OCI-LY3 (cell line): ENCODE data around the gene IQCE.

ENCODE experiments used
- H2AFZ ChIP-seq: fragments of 200-600, 300-600 bp; shearing (Covaris generic); 2 replicates; pipeline ENCODE4 v1.6.0; 2014; ENCODE audit warnings: antibody characterized with exemption, low read depth, low read length
- H3K27ac ChIP-seq: fragments of 200-600, 300-600 bp; sonication (generic); 2 replicates; pipeline ENCODE4 v1.5.1; 2014; ENCODE audit warnings: mild to moderate bottlenecking, low read length, moderate library complexity, mixed read lengths
- H3K27me3 ChIP-seq: fragments of 200-600, 300-600 bp; sonication (generic); 2 replicates; pipeline ENCODE4 v1.6.1; 2014; ENCODE audit warnings: low read depth, low read length, mixed read lengths
- H3K36me3 ChIP-seq: fragments of 200-600, 300-600 bp; sonication (generic); replicated peaks from 2 replicates; pipeline ENCODE3; 2014; ENCODE audit warnings: low read depth, low read length, mixed read lengths
- H3K4me1 ChIP-seq: fragments of 300-600, 200-600 bp; sonication (generic); 2 replicates; pipeline ENCODE4 v1.6.1; 2014; ENCODE audit warnings: low read length, mixed read lengths
- H3K4me2 ChIP-seq: fragments of 200-600, 300-600 bp; sonication (generic); 2 replicates; pipeline ENCODE4 v1.6.1; 2014; ENCODE audit warnings: low read length, mixed read lengths
- H3K4me3 ChIP-seq: fragments of 300-600, 200-600 bp; sonication (generic); 2 replicates; pipeline ENCODE4 v1.5.1; 2014; ENCODE audit warnings: antibody characterized with exemption, mild to moderate bottlenecking, low read length, moderate library complexity
- H3K79me2 ChIP-seq: fragments of 300-600, 200-600 bp; shearing (Covaris generic); 2 replicates; pipeline ENCODE4 v1.6.1; 2014; ENCODE audit warnings: mild to moderate bottlenecking, low read length, mixed read lengths
- H3K9ac ChIP-seq: fragments of 300-600, 200-600 bp; shearing (Covaris generic); 2 replicates; pipeline ENCODE4 v1.6.0; 2014; ENCODE audit warnings: mild to moderate bottlenecking, low read length, moderate library complexity
- H3K9me3 ChIP-seq: fragments of 200-600, 300-600 bp; shearing (Covaris generic); 2 replicates; pipeline ENCODE4 v1.6.1; 2014; ENCODE audit warnings: low read length, mixed read lengths; ENCODE audit not compliant: insufficient read depth
- H4K20me1 ChIP-seq: fragments of 200-600, 300-600 bp; sonication (generic); 2 replicates; pipeline ENCODE4 v1.6.1; 2016; ENCODE audit warnings: low read length, mixed read lengths; ENCODE audit not compliant: insufficient read depth
- EZH2phosphoT487 ChIP-seq: fragments of 200-600 bp; shearing (Covaris generic); IDR thresholded peaks from 2 replicates; pipeline ENCODE4 v1.6.1; 2018; ENCODE audit warnings: antibody characterized with exemption, mixed run types, low read depth
- TF ChIP-seq, protein P1 (sequence below): fragments of 200-600, 300-600 bp; sonication (generic); IDR thresholded peaks from 2 replicates; pipeline ENCODE4 v1.5.1; 2014; ENCODE audit warnings: antibody characterized with exemption, low read length, low read depth

Gene IQCE

DNA sequence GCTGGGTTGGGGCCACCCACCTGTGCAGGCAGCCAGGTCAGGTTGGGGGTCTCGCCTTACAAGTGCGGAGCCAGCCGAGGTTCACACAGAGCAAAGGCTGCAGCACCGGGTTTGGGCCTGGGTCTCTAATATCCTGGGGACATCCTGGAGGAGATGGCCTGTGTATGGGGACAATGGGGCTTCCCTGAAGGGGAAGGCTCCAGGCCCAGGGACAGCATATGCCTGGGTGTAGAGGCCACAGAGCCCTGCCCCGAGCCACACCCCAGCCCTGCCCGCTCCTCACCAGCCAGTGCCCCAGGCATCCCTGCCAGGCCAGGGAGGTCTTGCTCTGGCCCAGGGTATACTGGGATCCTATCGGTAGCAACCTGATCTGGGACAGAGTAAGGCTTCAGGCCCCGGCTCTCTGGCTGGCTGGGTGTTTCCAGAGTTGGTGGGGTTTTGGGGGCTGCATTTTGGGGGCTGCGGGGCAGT lies 82.1 kb downstream of the IQCE start:
- Histone ChIP-seq H3K36me3 (no peaks in the 10 kb centered on the region), H3K79me2 (no peaks in the 10 kb centered on the region), H3K27ac (no peak overlapping the region), H3K4me2 (peak overlapping the region; percentile 66), H3K4me1 (peaks cover 40% of the 10 kb centered on the region), H3K27me3 (no peaks in the 10 kb centered on the region), H3K9ac (peak overlapping the region; percentile 10; the same call in 1 of the 2 replicates), H4K20me1 (peaks cover 3% of the 10 kb centered on the region; the same call in 1 of the 2 replicates), H3K4me3 (peak overlapping the region; percentile 52), H3K9me3 (no peaks in the 10 kb centered on the region), H2AFZ (no peak overlapping the region)
- TF ChIP-seq, protein P1, sequence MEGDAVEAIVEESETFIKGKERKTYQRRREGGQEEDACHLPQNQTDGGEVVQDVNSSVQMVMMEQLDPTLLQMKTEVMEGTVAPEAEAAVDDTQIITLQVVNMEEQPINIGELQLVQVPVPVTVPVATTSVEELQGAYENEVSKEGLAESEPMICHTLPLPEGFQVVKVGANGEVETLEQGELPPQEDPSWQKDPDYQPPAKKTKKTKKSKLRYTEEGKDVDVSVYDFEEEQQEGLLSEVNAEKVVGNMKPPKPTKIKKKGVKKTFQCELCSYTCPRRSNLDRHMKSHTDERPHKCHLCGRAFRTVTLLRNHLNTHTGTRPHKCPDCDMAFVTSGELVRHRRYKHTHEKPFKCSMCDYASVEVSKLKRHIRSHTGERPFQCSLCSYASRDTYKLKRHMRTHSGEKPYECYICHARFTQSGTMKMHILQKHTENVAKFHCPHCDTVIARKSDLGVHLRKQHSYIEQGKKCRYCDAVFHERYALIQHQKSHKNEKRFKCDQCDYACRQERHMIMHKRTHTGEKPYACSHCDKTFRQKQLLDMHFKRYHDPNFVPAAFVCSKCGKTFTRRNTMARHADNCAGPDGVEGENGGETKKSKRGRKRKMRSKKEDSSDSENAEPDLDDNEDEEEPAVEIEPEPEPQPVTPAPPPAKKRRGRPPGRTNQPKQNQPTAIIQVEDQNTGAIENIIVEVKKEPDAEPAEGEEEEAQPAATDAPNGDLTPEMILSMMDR = no peak

DNA sequence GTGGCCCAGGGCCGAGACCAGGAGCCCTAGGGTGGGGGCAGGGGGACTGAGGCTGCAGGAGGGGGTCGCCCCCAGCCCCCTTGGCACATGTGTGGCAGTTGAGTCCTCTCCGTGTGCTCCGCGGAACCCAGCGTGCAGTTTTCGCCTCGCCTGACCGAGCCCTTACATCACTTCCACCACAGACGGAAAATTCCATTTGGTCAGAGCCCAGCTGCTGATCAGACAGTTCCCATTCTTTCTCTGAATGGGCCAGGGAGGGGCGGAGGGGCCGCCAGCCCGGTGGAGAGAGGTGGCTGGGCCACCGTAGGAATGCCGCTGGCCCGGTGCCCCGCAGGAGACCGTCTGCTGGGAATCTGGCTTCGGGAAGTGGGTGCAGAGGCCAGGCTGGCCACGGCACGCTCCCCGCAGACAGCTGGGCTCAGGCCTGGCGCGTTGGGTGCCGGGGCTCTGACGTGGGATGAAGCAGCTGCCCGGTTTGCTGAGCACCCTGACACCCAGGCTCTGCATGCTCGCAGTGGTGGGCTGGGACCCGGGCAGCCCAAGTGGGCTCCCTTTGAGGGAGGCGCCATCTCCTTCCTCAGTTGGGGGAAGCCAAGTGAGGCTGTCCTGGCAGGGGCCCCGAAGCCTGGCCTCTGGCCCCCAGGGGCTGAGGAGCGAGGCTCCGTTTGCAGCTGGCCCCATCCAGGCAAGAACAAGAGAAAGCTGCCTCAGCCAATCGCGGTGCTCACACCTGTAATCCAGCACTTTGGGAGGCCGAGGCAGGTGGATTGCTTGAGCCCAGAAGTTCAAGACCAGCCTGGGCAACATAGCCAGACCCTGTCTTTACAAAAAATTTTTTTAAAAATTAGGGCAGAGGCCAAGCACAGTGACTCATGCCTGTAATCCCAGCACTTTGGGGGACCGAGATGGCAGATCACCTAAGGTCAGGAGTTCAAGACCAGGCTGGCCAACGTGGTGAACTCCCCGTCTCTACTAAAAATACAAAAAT lies 82.9 kb downstream of the IQCE start:
- H3K4me1 ChIP-seq = peaks cover 40% of the 10 kb centered on the region
- TF ChIP-seq, protein P1 = no peak
- H3K36me3 ChIP-seq = no peaks in the 10 kb centered on the region
- H4K20me1 ChIP-seq = no peaks in the 10 kb centered on the region
- no peak overlapping the region for H3K27ac ChIP-seq
- H3K4me3 ChIP-seq = peak overlapping the region; percentile 52
- no peaks in the 10 kb centered on the region for H3K27me3 ChIP-seq
- H3K79me2 ChIP-seq = no peaks in the 10 kb centered on the region
- peak overlapping the region; percentile 66 for H3K4me2 ChIP-seq
- no peak overlapping the region for H2AFZ ChIP-seq
- peak overlapping the region; percentile 10; the same call in 1 of the 2 replicates for H3K9ac ChIP-seq
- no peaks in the 10 kb centered on the region for H3K9me3 ChIP-seq

DNA sequence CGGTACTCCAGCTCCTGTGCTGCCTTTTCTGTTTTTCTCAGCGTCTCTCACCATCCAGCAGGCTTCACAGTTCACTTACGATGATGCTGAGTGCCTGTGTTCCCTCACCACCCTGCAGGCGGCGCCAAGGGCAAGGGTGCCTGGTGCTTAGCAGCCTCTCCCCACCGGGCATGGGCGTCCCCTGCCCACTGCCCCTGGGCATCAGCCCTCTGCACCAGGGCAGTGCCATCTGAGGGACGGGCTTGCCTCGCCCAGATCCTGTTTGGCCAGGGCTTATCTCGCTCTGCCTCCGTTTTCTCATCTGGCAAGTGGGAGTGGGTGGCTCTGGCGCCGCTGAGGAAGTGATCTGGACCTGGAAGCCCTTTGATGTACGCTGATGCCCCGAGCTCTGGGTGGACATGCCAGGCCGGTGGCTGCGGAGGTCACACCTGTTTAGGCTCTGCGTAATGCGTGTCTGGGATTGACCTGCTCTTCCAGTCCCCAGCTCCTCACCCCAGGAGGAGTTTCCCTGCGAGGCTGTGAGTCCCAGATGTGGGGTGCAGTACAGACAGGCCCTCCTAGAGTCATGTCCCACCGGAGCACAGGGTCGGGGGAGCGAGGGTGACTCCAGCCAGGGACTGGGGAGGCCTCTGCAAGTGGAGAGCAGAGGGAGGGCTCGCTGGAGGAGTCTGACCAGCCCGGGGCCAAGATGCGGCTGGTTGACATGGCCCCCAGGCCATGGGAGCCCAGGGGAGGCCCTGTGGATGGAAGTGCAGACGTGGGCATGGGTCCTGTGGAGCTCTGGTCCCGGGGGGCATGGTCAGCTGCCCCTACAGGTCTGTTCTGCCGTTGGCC lies 84.8 kb downstream of the IQCE start:
- Histone ChIP-seq H3K4me3 (no peak overlapping the region), H3K79me2 (no peaks in the 10 kb centered on the region), H2AFZ (no peak overlapping the region), H3K36me3 (no peaks in the 10 kb centered on the region), H4K20me1 (no peaks in the 10 kb centered on the region), H3K27ac (no peak overlapping the region), H3K27me3 (no peaks in the 10 kb centered on the region), H3K4me1 (peaks cover 23% of the 10 kb centered on the region), H3K9ac (no peak overlapping the region), H3K9me3 (no peaks in the 10 kb centered on the region), H3K4me2 (no peak overlapping the region)
- no peak for TF ChIP-seq EZH2phosphoT487
- TF ChIP-seq, protein P1 = peak; percentile 22; the same call in 1 of the 2 replicates

DNA sequence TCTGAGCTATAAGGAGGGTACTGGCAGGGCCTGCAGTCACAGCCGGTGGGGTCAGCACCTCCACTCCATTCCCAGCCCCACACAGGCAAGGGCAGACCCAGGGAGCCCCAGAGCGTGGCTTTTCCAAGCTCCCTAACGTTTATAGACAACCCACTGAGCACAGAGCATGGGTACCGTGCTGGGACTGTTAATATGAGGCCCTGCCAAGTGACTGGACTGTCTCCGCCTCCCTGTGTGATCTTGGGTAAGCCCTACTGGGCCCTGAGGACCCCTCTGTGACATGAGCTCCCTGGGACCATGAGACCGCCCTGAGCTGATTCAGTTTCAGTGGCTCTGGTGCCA lies 85.4 kb downstream of the IQCE start:
- H3K9ac ChIP-seq = no peak overlapping the region
- no peak overlapping the region for H3K4me2 ChIP-seq
- H3K4me1 ChIP-seq = peaks cover 23% of the 10 kb centered on the region
- no peak overlapping the region for H3K27ac ChIP-seq
- H3K36me3 ChIP-seq = no peaks in the 10 kb centered on the region
- no peak overlapping the region for H2AFZ ChIP-seq
- no peak overlapping the region for H3K4me3 ChIP-seq
- no peaks in the 10 kb centered on the region for H4K20me1 ChIP-seq
- no peaks in the 10 kb centered on the region for H3K9me3 ChIP-seq
- TF ChIP-seq, protein P1 = no peak
- no peak for TF ChIP-seq EZH2phosphoT487
- no peaks in the 10 kb centered on the region for H3K79me2 ChIP-seq
- no peaks in the 10 kb centered on the region for H3K27me3 ChIP-seq
